HepG2 (cell line): ENCODE data around the gene REPIN1. TPM values are rescaled to one million over a fixed set of nuclear protein-coding genes. Genes with fewer than 3 reads are reported as not detected.
A peak's percentile ranks its signal among the peaks of the same experiment; 100 is the strongest.

Experiments used
- ATF7-NPFF ChIP-seq: sonication (generic); formaldehyde crosslinking; IDR thresholded peaks from 2 replicates; pipeline ENCODE4 v1.8.1; 2023; ENCODE audit warnings: mild to moderate bottlenecking, low read depth, missing genetic modification reagents, moderate library complexity
- CBX1 ChIP-seq: IDR thresholded peaks from one replicate; pipeline ENCODE4 v1.6.1; 2016; ENCODE audit warnings: antibody characterized with exemption, low read depth
- EZH2 ChIP-seq: conservative IDR thresholded peaks from 2 replicates; pipeline ENCODE4 v1.6.1; 2012; ENCODE audit warnings: mild to moderate bottlenecking, low read depth, low read length, moderate library complexity
- FOXM1 ChIP-seq: sonication (generic); formaldehyde crosslinking; IDR thresholded peaks from 2 replicates; pipeline ENCODE4 v1.5.0; 2020; ENCODE audit warnings: missing genetic modification reagents
- RCOR2 ChIP-seq: IDR thresholded peaks from 2 replicates; pipeline ENCODE4 v1.6.1; 2016; ENCODE audit warnings: missing biosample characterization, missing genetic modification reagents
- SOX13 ChIP-seq, 3 experiments: fragments of 450-650 bp in 1 of 3; sonication (generic) in 1 of 3; formaldehyde crosslinking in 1 of 3; IDR thresholded peaks in 2 of 3; conservative IDR thresholded peaks in 1 of 3; 2 replicates each; pipeline versions ENCODE4 v1.5.0 to v1.6.1; 2016 to 2020; ENCODE audit warnings: antibody characterized with exemption in 1 of 3, mild to moderate bottlenecking in 1 of 3, missing compliant biosample characterization in 1 of 3, missing genetic modification reagents in 1 of 3, moderate library complexity in 1 of 3
- TAF1 ChIP-seq: sonication (generic); formaldehyde crosslinking; IDR thresholded peaks from 2 replicates; pipeline ENCODE4 v1.4.0; 2020; ENCODE audit warnings: missing genetic modification reagents
- YEATS2 ChIP-seq: sonication (generic); formaldehyde crosslinking; IDR thresholded peaks from 2 replicates; pipeline ENCODE4 v1.4.0; 2020; ENCODE audit warnings: missing genetic modification reagents, borderline replicate concordance
- ZBTB25 ChIP-seq: IDR thresholded peaks from 2 replicates; pipeline ENCODE4 v1.6.1; 2018; ENCODE audit warnings: missing genetic modification reagents
- ZFP90 ChIP-seq: sonication (generic); formaldehyde crosslinking; IDR thresholded peaks from 2 replicates; pipeline ENCODE4 v1.8.0; 2022; ENCODE audit warnings: missing genetic modification reagents, mild to moderate bottlenecking, inconsistent platforms, borderline replicate concordance
- ZNF264 ChIP-seq: sonication (generic); formaldehyde crosslinking; IDR thresholded peaks from 2 replicates; pipeline ENCODE4 v1.4.0; 2020; ENCODE audit warnings: missing genetic modification reagents
- ZNF362 ChIP-seq: sonication (generic); formaldehyde crosslinking; IDR thresholded peaks from 2 replicates; pipeline ENCODE4 v1.4.0; 2020; ENCODE audit warnings: missing genetic modification reagents, mild to moderate bottlenecking, borderline replicate concordance
- ZNF674 ChIP-seq: sonication (generic); formaldehyde crosslinking; IDR thresholded peaks from 2 replicates; pipeline ENCODE4 v1.5.0; 2020; ENCODE audit warnings: low read depth, mild to moderate bottlenecking, missing genetic modification reagents
- ZNF777 ChIP-seq: sonication (generic); formaldehyde crosslinking; IDR thresholded peaks from 2 replicates; pipeline ENCODE4 v1.4.0; 2020; ENCODE audit warnings: missing genetic modification reagents
- ZNF891 ChIP-seq: sonication (generic); formaldehyde crosslinking; IDR thresholded peaks from 2 replicates; pipeline ENCODE4 v1.5.0; 2020; ENCODE audit warnings: mild to moderate bottlenecking, missing genetic modification reagents
- polyA plus RNA-seq, 8 experiments: library from polyadenylated mRNA; depleted of rRNA in 3 of 8; stranded (reverse) in 7 of 8; unstranded in 1 of 8; fragments of >200 nt; fragmentation: Illumina TruSeq in 4 of 8; extraction: Trizol in 4 of 8; gene quantifications; 2 replicates each; pipeline versions ENCODE4 v1.2.1 to v1.2.3, GENCODE V29; 2011 to 2016; ENCODE audit warnings: low read depth in 4 of 8, missing spikeins in 1 of 8, mixed read lengths in 1 of 8; ENCODE audit not compliant: insufficient read depth in 1 of 8
- total RNA-seq, 5 experiments: library from RNA; depleted of rRNA; stranded (reverse); fragments of >200 nt; fragmentation: Illumina TruSeq; extraction: Trizol; gene quantifications; 2 replicates each; pipeline ENCODE4 v1.2.3, GENCODE V29; 2016; ENCODE audit warnings: low read depth in 1 of 5
- TF ChIP-seq, protein P1 (sequence below): sonication (generic); formaldehyde crosslinking; IDR thresholded peaks from 2 replicates; pipeline ENCODE4 v1.4.0; 2020; ENCODE audit warnings: missing genetic modification reagents
- TF ChIP-seq, protein P2 (sequence below): IDR thresholded peaks from 2 replicates; pipeline ENCODE4 v1.6.1; 2016; ENCODE audit warnings: missing compliant biosample characterization, missing genetic modification reagents, borderline replicate concordance
- TF ChIP-seq, protein P3 (sequence below): sonication (generic); formaldehyde crosslinking; IDR thresholded peaks from 2 replicates; pipeline ENCODE4 v1.4.0; 2020; ENCODE audit warnings: missing genetic modification reagents

The REPIN1 gene
- total and polyA plus RNA-seq, 2 of the 13 experiments (the other 11 are each of a cell fraction or from before 2014, with no cell fraction given) = 69.9 to 108 TPM

- TF ChIP-seq, protein P1, sequence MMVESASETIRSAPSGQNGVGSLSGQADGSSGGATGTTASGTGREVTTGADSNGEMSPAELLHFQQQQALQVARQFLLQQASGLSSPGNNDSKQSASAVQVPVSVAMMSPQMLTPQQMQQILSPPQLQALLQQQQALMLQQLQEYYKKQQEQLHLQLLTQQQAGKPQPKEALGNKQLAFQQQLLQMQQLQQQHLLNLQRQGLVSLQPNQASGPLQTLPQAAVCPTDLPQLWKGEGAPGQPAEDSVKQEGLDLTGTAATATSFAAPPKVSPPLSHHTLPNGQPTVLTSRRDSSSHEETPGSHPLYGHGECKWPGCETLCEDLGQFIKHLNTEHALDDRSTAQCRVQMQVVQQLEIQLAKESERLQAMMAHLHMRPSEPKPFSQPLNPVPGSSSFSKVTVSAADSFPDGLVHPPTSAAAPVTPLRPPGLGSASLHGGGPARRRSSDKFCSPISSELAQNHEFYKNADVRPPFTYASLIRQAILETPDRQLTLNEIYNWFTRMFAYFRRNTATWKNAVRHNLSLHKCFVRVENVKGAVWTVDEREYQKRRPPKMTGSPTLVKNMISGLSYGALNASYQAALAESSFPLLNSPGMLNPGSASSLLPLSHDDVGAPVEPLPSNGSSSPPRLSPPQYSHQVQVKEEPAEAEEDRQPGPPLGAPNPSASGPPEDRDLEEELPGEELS = peak; percentile 77
- TF ChIP-seq ATF7-NPFF = peak; percentile 73
- TF ChIP-seq ZNF777 = no peak
- 0 out of 2 replicates have a peak, but pooled peaks have one; percentile 18 for TF ChIP-seq ZNF891
- TF ChIP-seq, protein P2, sequence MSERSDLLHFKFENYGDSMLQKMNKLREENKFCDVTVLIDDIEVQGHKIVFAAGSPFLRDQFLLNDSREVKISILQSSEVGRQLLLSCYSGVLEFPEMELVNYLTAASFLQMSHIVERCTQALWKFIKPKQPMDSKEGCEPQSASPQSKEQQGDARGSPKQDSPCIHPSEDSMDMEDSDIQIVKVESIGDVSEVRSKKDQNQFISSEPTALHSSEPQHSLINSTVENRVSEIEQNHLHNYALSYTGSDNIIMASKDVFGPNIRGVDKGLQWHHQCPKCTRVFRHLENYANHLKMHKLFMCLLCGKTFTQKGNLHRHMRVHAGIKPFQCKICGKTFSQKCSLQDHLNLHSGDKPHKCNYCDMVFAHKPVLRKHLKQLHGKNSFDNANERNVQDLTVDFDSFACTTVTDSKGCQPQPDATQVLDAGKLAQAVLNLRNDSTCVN (CRISPR knock-in tag) = no peak; the same call in 1 of the 2 replicates
- no peak for TF ChIP-seq RCOR2 (CRISPR knock-in tag)
- no peak for TF ChIP-seq EZH2
- TF ChIP-seq TAF1 (CRISPR knock-in tag) = peak; percentile 97
- TF ChIP-seq ZFP90 (CRISPR knock-in tag) = peak; percentile 6; the same call in 1 of the 2 replicates
- TF ChIP-seq YEATS2 (CRISPR knock-in tag) = peak; percentile 67; the same call in 1 of the 2 replicates
- TF ChIP-seq ZNF674 = 0 out of 2 replicates have a peak, but pooled peaks have one; percentile 65
- TF ChIP-seq SOX13 (IDR thresholded peaks at IDR 0.05) = no peak; the same call in 1 of the 2 replicates
- TF ChIP-seq SOX13 (CRISPR knock-in tag; conservative IDR thresholded peaks at IDR 0.05 in 1 of 2, IDR thresholded peaks at IDR 0.05 in 1 of 2) = peak in 1 of 2 experiments; percentile 70; a peak in 1 of 4 replicates
- TF ChIP-seq ZBTB25 = no peak
- TF ChIP-seq FOXM1 (CRISPR knock-in tag) = no peak
- TF ChIP-seq, protein P3, sequence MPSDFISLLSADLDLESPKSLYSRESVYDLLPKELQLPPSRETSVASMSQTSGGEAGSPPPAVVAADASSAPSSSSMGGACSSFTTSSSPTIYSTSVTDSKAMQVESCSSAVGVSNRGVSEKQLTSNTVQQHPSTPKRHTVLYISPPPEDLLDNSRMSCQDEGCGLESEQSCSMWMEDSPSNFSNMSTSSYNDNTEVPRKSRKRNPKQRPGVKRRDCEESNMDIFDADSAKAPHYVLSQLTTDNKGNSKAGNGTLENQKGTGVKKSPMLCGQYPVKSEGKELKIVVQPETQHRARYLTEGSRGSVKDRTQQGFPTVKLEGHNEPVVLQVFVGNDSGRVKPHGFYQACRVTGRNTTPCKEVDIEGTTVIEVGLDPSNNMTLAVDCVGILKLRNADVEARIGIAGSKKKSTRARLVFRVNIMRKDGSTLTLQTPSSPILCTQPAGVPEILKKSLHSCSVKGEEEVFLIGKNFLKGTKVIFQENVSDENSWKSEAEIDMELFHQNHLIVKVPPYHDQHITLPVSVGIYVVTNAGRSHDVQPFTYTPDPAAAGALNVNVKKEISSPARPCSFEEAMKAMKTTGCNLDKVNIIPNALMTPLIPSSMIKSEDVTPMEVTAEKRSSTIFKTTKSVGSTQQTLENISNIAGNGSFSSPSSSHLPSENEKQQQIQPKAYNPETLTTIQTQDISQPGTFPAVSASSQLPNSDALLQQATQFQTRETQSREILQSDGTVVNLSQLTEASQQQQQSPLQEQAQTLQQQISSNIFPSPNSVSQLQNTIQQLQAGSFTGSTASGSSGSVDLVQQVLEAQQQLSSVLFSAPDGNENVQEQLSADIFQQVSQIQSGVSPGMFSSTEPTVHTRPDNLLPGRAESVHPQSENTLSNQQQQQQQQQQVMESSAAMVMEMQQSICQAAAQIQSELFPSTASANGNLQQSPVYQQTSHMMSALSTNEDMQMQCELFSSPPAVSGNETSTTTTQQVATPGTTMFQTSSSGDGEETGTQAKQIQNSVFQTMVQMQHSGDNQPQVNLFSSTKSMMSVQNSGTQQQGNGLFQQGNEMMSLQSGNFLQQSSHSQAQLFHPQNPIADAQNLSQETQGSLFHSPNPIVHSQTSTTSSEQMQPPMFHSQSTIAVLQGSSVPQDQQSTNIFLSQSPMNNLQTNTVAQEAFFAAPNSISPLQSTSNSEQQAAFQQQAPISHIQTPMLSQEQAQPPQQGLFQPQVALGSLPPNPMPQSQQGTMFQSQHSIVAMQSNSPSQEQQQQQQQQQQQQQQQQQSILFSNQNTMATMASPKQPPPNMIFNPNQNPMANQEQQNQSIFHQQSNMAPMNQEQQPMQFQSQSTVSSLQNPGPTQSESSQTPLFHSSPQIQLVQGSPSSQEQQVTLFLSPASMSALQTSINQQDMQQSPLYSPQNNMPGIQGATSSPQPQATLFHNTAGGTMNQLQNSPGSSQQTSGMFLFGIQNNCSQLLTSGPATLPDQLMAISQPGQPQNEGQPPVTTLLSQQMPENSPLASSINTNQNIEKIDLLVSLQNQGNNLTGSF = no peak
- no peak for TF ChIP-seq ZNF264 (CRISPR knock-in tag)
- peak; percentile 35; the same call in 1 of the 2 replicates for TF ChIP-seq ZNF362
- peak; percentile 62 for TF ChIP-seq CBX1
Measured at GRCh38 chr7:150383710-150384397, 15.2 kb downstream of the REPIN1 start (continued).
